OCI-LY7 (cell line): Measurements from ENCODE around the gene PKHD1. TPM values are rescaled to one million over a fixed set of nuclear protein-coding genes. Genes with fewer than 3 reads are reported as not detected.

Experiments
- BruUV-seq: library from RNA; stranded (reverse); fragments of 400-500 nt; replicated peaks from 2 replicates; lab custom pipeline; 2021; lab: Mats Ljungman, UMichigan
- CTCF ChIA-PET: fragments of 300-600 bp; sonication (Branson Sonifier 250); formaldehyde crosslinking; loops from one replicate; lab custom pipeline; 2022; ENCODE audit warnings: antibody characterized with exemption; ENCODE audit not compliant: unreplicated experiment; lab: Charles Lee
- POLR2A ChIA-PET: fragments of 300-600 bp; sonication (Branson Sonifier 250); formaldehyde crosslinking; loops from one replicate; lab custom pipeline; 2022; ENCODE audit warnings: antibody characterized with exemption; lab: Charles Lee
- DNase-seq: peaks from one replicate; pipeline ENCODE4 v3.0.0-alpha.2; 2015; ENCODE audit warnings: low spot score
- H2AFZ ChIP-seq: fragments of 200-600 bp; sonication (generic), shearing (Covaris generic); 2 replicates; pipeline ENCODE4 v1.6.1; 2014; ENCODE audit warnings: mild to moderate bottlenecking, antibody characterized with exemption, low read length, moderate library complexity
- H3K27ac ChIP-seq: fragments of 200-600 bp; sonication (generic); 2 replicates; pipeline ENCODE4 v1.5.1; 2014; ENCODE audit warnings: mixed run types, low read depth, mild to moderate bottlenecking, moderate library complexity, low read length, inconsistent platforms; ENCODE audit not compliant: poor library complexity, severe bottlenecking
- H3K36me3 ChIP-seq: fragments of 200-600 bp; sonication (generic); 2 replicates; pipeline ENCODE4 v1.6.1; 2014; ENCODE audit warnings: mild to moderate bottlenecking, antibody characterized with exemption, low read length, moderate library complexity, mixed read lengths; ENCODE audit not compliant: insufficient read depth
- H3K4me1 ChIP-seq: fragments of 200-600 bp; sonication (generic); 2 replicates; pipeline ENCODE4 v1.5.1; 2014; ENCODE audit warnings: mild to moderate bottlenecking, low read length; ENCODE audit not compliant: insufficient read depth, poor library complexity, severe bottlenecking
- H3K4me2 ChIP-seq: fragments of 200-600 bp; sonication (generic); 2 replicates; pipeline ENCODE4 v1.6.1; 2014; ENCODE audit warnings: mild to moderate bottlenecking, low read length
- H3K4me3 ChIP-seq: fragments of 200-600 bp; sonication (generic); 2 replicates; pipeline ENCODE4 v1.5.1; 2014; ENCODE audit warnings: mild to moderate bottlenecking, low read depth, low read length; ENCODE audit not compliant: poor library complexity, severe bottlenecking
- H3K79me2 ChIP-seq: fragments of 200-600 bp; sonication (generic); 2 replicates; pipeline ENCODE4 v1.6.1; 2016; ENCODE audit warnings: low read depth, mild to moderate bottlenecking, low read length, moderate library complexity, mixed read lengths; ENCODE audit not compliant: insufficient read depth
- H3K9me2 ChIP-seq: fragments of 200-600 bp; sonication (generic); 2 replicates; pipeline ENCODE4 v1.6.1; 2016; ENCODE audit warnings: mild to moderate bottlenecking, low read length, mixed read lengths; ENCODE audit not compliant: insufficient read depth
- H3K9me3 ChIP-seq: fragments of 200-600 bp; sonication (generic); 2 replicates; pipeline ENCODE4 v1.6.1; 2014; ENCODE audit warnings: mild to moderate bottlenecking, mixed run types, low read length, mixed read lengths
- H4K20me1 ChIP-seq: fragments of 200-600 bp; sonication (generic); 2 replicates; pipeline ENCODE4 v1.6.1; 2014; ENCODE audit warnings: mild to moderate bottlenecking, antibody characterized with exemption, low read length, moderate library complexity, mixed read lengths; ENCODE audit not compliant: insufficient read depth
- EZH2phosphoT487 ChIP-seq: fragments of 200-600 bp; sonication (generic); IDR thresholded peaks from 2 replicates; pipeline ENCODE4 v1.6.1; 2018; ENCODE audit warnings: low read depth, borderline replicate concordance, mild to moderate bottlenecking, mixed run types, antibody characterized with exemption, low read length, moderate library complexity, mixed read lengths
- intact Hi-C: fragments of 100-400 bp; cut with micrococcal nuclease; formaldehyde crosslinking; loops from one replicate; pipeline ENCODE4 v1.10.0; 2022; ENCODE audit not compliant: unreplicated experiment
- small RNA-seq: library from RNA; depleted of rRNA; stranded (forward); fragments of <200 nt; gene quantifications from one replicate; pipeline ENCODE3, GENCODE V24; 2014
- total RNA-seq, 2 experiments: library from RNA; depleted of rRNA in 1 of 2; stranded (reverse); fragments of >200 nt in 1 of 2; shearing (Covaris generic) in 1 of 2; gene quantifications; 2 replicates each; pipeline ENCODE4 v1.2.3, GENCODE V29; 2014 to 2022
- TF ChIP-seq, protein P1 (sequence below): fragments of 200-600 bp; sonication (generic); conservative IDR thresholded peaks from 2 replicates; pipeline ENCODE4 v1.5.1; 2014; ENCODE audit warnings: mild to moderate bottlenecking, antibody characterized with exemption, low read length, moderate library complexity, mixed read lengths

The PKHD1 gene
- total RNA-seq, 2 experiments from 2014 or later, result not detected

DNA sequence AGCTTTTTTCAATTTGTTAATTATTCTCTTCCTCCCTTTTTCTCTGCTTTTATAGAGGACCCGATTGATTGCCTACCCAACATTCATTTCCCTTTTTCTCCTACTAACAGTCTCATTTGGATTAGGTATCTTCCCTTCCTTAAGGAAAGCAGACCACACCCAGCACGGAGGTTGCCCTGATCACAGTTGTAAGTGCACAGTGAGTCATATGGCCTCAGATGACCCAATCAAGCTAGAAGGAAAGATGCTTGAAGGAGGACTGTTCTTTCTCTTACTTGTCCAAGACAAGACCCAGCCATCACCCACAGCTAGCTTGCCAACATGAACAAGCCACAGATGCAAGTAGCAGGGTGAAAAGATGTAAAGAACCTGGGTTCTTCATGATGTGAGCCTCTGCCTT, 518.6 kb downstream of the PKHD1 start:
- TF ChIP-seq EZH2phosphoT487, result no peak
- TF ChIP-seq, protein P1, sequence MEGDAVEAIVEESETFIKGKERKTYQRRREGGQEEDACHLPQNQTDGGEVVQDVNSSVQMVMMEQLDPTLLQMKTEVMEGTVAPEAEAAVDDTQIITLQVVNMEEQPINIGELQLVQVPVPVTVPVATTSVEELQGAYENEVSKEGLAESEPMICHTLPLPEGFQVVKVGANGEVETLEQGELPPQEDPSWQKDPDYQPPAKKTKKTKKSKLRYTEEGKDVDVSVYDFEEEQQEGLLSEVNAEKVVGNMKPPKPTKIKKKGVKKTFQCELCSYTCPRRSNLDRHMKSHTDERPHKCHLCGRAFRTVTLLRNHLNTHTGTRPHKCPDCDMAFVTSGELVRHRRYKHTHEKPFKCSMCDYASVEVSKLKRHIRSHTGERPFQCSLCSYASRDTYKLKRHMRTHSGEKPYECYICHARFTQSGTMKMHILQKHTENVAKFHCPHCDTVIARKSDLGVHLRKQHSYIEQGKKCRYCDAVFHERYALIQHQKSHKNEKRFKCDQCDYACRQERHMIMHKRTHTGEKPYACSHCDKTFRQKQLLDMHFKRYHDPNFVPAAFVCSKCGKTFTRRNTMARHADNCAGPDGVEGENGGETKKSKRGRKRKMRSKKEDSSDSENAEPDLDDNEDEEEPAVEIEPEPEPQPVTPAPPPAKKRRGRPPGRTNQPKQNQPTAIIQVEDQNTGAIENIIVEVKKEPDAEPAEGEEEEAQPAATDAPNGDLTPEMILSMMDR, result no peak
- H3K36me3 ChIP-seq, result no peaks in the 10 kb centered on the region
- H3K9me3 ChIP-seq, result no peaks in the 10 kb centered on the region
- no peak overlapping the region for H2AFZ ChIP-seq
- no TSS peak for BruUV-seq
- H3K4me3 ChIP-seq, result no peak overlapping the region
- intact Hi-C loops, result no loop called here
- ChIA-PET POLR2A (interaction anchor here (0.7 kb wide), 1 partner anchor 222 kb away, joined by 3 read pairs; no protein-coding TSS in a partner anchor), CTCF (no interaction called here)
- no peaks in the 10 kb centered on the region for H4K20me1 ChIP-seq
- DNase-seq, result no peak
- H3K79me2 ChIP-seq, result no peaks in the 10 kb centered on the region
- H3K4me2 ChIP-seq, result no peak overlapping the region
- no peaks in the 10 kb centered on the region for H3K9me2 ChIP-seq
- H3K4me1 ChIP-seq, result no peaks in the 10 kb centered on the region
- no peak overlapping the region for H3K27ac ChIP-seq

DNA sequence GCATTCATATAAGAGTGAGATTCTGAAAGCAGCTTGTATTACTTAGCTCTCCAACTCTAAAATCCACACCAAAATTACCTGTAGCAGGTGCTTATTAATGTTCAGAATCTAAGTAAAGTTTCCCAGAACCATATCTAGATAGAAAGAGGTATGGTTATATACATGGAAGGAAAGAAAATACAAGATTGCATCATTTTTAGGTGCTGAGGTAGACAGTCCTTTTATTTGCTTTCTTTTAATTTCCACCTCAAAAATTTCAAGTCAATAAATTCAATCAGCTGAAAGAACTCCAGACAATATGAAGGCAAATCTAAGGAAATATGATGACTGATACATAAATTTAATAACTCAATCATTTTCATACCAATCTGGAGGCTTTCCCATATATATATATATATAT, 521.9 kb downstream of the PKHD1 start:
- TF ChIP-seq, protein P1, result no peak
- TF ChIP-seq EZH2phosphoT487, result no peak
- CTCF ChIA-PET, result no interaction called here
- intact Hi-C loops, result no loop called here
- Histone ChIP-seq H3K4me2 (no peak overlapping the region), H3K79me2 (no peaks in the 10 kb centered on the region), H4K20me1 (no peaks in the 10 kb centered on the region), H3K9me3 (no peaks in the 10 kb centered on the region), H3K27ac (no peak overlapping the region), H3K4me1 (no peaks in the 10 kb centered on the region), H3K36me3 (no peaks in the 10 kb centered on the region), H2AFZ (no peak overlapping the region), H3K4me3 (no peak overlapping the region), H3K9me2 (no peaks in the 10 kb centered on the region)
- POLR2A ChIA-PET, result interaction anchor here (0.7 kb wide), 1 partner anchor 292 kb away, joined by 4 read pairs; no protein-coding TSS in a partner anchor
- BruUV-seq, result no TSS peak
- no peak for DNase-seq

Small RNA genes lying within 50 kb of the gene (small RNA-seq; reads per million reads assigned to genes)
- gene RN7SL580P, result not detected

Other genes starting within 250 kb of the PKHD1 start
- gene IL17A, start 98.8 kb upstream of the PKHD1 start, total RNA-seq (2014; rRNA removed; shearing (Covaris generic)), result not detected in 2 replicates
- not detected in 2 replicates for gene IL17A, start 98.8 kb upstream of the PKHD1 start, total RNA-seq (2022)
- not detected in 2 replicates for gene IL17F, start 156.9 kb upstream of the PKHD1 start, total RNA-seq (2014; rRNA removed; shearing (Covaris generic))
- gene IL17F, start 156.9 kb upstream of the PKHD1 start, total RNA-seq (2022), result not detected in 2 replicates
- 272 and 356 TPM in 2 replicates for gene MCM3, start 197.1 kb upstream of the PKHD1 start, total RNA-seq (2014; rRNA removed; shearing (Covaris generic))
- 295 and 304 TPM in 2 replicates for gene MCM3, start 197.1 kb upstream of the PKHD1 start, total RNA-seq (2022)